ENCODE data around the gene CCDC201.
"Not testable (repeated sequence)": the region's sequence is repeated elsewhere in the genome, so short reads cannot be mapped to it uniquely, and the experiment has no call there.

DNA sequence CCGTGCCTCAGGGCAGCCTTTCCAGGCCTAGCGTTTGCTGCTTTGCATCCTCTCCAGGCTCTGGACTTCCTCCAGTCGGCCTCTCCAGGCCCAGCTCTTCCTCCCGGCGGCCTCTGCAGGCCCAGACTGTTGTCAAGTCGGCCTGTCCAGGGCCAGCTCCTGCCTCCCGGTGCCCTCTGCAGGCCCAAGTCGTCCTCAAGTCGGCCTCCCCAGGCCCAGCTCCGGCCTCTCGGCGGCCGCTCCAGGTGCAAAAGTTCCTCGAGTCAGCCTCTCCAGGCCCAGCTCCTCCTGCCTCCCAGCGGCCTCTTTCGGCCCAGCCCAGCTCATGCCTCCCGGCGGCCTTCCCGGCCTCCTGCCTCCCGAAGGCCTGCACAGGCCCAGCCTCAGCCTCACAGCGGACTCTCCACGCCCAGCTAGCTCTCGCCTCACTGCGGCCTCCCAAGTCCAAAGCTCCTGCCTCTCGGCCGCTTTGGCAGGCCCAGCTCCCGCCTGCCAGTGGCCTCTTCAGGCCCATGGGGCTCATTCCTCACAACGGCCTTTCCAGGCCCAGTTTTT lies 62.4 kb downstream of the CCDC201 start:
- TF ChIP-seq MXI1 (IDR thresholded peaks at IDR 0.05; ENCODE audit: low read depth, low read length); TCF12 (IDR thresholded peaks at IDR 0.05); GATA2 (CRISPR knock-in tag; IDR thresholded peaks at IDR 0.05); SMC3 (IDR thresholded peaks at IDR 0.05; ENCODE audit: low read depth, low read length); EZH2phosphoT487 (IDR thresholded peaks at IDR 0.05; ENCODE audit: borderline replicate concordance, low read depth); EP300 (IDR thresholded peaks at IDR 0.05; ENCODE audit: borderline replicate concordance in 1 of 2, low read depth in 1 of 2, low read length in 1 of 2); GABPA (IDR thresholded peaks at IDR 0.05; ENCODE audit: low read depth); YY1 (IDR thresholded peaks at IDR 0.05; ENCODE audit: low read depth); TAF1 (IDR thresholded peaks at IDR 0.05; ENCODE audit: borderline replicate concordance, low read depth, low read length): not testable (repeated sequence)
- TF ChIP-seq, protein P1, sequence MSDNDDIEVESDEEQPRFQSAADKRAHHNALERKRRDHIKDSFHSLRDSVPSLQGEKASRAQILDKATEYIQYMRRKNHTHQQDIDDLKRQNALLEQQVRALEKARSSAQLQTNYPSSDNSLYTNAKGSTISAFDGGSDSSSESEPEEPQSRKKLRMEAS (IDR thresholded peaks at IDR 0.05; ENCODE audit: low read depth), result not testable (repeated sequence)
- TF ChIP-seq, protein P2, sequence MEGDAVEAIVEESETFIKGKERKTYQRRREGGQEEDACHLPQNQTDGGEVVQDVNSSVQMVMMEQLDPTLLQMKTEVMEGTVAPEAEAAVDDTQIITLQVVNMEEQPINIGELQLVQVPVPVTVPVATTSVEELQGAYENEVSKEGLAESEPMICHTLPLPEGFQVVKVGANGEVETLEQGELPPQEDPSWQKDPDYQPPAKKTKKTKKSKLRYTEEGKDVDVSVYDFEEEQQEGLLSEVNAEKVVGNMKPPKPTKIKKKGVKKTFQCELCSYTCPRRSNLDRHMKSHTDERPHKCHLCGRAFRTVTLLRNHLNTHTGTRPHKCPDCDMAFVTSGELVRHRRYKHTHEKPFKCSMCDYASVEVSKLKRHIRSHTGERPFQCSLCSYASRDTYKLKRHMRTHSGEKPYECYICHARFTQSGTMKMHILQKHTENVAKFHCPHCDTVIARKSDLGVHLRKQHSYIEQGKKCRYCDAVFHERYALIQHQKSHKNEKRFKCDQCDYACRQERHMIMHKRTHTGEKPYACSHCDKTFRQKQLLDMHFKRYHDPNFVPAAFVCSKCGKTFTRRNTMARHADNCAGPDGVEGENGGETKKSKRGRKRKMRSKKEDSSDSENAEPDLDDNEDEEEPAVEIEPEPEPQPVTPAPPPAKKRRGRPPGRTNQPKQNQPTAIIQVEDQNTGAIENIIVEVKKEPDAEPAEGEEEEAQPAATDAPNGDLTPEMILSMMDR (IDR thresholded peaks at IDR 0.05), result not testable (repeated sequence)
- TF ChIP-seq, protein P3, sequence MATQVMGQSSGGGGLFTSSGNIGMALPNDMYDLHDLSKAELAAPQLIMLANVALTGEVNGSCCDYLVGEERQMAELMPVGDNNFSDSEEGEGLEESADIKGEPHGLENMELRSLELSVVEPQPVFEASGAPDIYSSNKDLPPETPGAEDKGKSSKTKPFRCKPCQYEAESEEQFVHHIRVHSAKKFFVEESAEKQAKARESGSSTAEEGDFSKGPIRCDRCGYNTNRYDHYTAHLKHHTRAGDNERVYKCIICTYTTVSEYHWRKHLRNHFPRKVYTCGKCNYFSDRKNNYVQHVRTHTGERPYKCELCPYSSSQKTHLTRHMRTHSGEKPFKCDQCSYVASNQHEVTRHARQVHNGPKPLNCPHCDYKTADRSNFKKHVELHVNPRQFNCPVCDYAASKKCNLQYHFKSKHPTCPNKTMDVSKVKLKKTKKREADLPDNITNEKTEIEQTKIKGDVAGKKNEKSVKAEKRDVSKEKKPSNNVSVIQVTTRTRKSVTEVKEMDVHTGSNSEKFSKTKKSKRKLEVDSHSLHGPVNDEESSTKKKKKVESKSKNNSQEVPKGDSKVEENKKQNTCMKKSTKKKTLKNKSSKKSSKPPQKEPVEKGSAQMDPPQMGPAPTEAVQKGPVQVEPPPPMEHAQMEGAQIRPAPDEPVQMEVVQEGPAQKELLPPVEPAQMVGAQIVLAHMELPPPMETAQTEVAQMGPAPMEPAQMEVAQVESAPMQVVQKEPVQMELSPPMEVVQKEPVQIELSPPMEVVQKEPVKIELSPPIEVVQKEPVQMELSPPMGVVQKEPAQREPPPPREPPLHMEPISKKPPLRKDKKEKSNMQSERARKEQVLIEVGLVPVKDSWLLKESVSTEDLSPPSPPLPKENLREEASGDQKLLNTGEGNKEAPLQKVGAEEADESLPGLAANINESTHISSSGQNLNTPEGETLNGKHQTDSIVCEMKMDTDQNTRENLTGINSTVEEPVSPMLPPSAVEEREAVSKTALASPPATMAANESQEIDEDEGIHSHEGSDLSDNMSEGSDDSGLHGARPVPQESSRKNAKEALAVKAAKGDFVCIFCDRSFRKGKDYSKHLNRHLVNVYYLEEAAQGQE (IDR thresholded peaks at IDR 0.05; ENCODE audit: low read depth, low read length), result not testable (repeated sequence)
